ENCODE results near the gene RNASEH2B.

The RNASEH2B gene

GRCh38 chr13:50909605-50910484 is at the start of gene RNASEH2B:
RNASEH2B (plus strand) TSS chr13:50909791; CDS start chr13:50910077, 286 bp downstream.
- Histone ChIP-seq H3K9ac (ENCODE audit: low read length) (peak within 1 kb of the TSS; percentile 95), H3K4me1 (ENCODE audit: control insufficient read depth, insufficient read depth, low read length) (peaks cover 22% of the 10 kb centered on the region), H3K27me3 (replicated peaks; ENCODE audit: control insufficient read depth, insufficient read depth, low read length) (no peaks in the 10 kb centered on the region), H3K4me3 (ENCODE audit: low read length) (peak within 1 kb of the TSS; percentile 92), H3K36me3 (ENCODE audit: control insufficient read depth, insufficient read depth, low read length, severe bottlenecking) (no peaks in the 10 kb centered on the region), H3K9me3 (ENCODE audit: control insufficient read depth, low read length) (no peaks in the 10 kb centered on the region)
- DNase-seq (ENCODE audit: low read depth) = peak; percentile 81

DNA sequence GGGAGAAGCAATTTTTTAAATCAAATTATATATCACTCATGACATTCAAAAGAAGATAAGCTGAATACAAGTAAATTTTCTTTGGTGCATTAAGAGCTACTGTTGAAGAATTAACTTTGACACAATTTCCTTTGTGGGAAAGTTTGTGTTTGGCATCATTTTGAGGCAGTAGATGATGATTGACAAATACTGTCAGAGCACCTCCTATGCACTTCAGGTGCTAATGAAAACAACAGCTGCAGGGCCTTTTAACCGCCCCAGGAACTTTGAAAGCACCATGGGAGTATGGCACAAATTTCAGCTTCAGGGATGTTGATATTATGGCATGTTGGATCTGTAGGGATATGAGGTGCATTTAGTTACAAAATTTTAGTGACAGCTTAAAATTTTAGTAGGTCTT is 45.1 kb upstream of the RNASEH2B start:
- H3K4me3 ChIP-seq (ENCODE audit: low read length) = no peak overlapping the region

DNA sequence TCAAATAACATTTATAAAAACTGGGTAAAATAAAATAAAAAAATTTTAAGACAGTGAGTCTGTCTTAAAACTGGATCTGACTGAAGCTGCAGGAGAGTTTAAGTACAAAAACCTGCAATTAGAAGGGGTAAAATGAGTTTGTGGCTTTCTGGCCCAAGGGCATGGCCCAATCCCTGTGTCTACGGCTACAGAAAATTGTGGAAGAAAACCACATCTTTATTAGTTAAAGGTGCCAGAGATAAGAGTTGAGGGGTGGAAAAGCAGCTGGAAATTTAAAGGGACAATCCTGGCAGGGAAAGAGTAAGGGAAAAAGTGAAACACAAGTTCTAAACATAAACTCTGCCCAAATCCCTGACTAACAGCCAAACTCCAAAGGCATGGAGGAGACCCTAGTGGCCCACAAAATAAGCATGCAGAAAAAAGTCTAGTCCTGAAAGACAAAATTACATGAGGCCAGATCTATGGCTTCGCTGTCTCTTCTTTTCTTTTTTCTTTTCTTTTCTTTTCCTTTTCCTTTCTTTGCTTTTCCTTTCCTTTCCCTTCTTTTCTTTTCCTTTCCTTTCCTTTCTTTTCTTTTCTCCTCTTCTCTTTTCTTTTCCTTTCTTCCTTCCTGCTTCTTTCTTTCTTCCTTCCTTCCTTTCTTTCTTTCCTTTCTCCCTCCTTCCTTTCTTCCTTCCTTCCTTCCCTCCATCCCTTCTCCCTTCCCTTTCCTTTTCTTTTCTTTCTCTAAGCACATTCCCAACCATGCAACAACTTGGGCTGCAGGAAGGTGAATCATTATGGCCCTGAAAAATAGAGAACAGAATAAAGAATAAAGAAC is 42.6 kb upstream of the RNASEH2B start:
- H3K36me3 ChIP-seq (ENCODE audit: control insufficient read depth, insufficient read depth, low read length, severe bottlenecking) = no peaks in the 10 kb centered on the region
- no peaks in the 10 kb centered on the region for H3K27me3 ChIP-seq (replicated peaks; ENCODE audit: control insufficient read depth, insufficient read depth, low read length)
- DNase-seq (ENCODE audit: low read depth) = no peak
- no peaks in the 10 kb centered on the region for H3K4me1 ChIP-seq (ENCODE audit: control insufficient read depth, insufficient read depth, low read length)
- H3K9ac ChIP-seq (ENCODE audit: low read length) = no peak overlapping the region
- H3K9me3 ChIP-seq (ENCODE audit: control insufficient read depth, low read length) = peaks cover 7% of the 10 kb centered on the region
- no peak overlapping the region for H3K4me3 ChIP-seq (ENCODE audit: low read length)

More for the DNA sequence above, 45.1 kb upstream of the RNASEH2B start:
- H3K27me3 ChIP-seq (replicated peaks; ENCODE audit: control insufficient read depth, insufficient read depth, low read length) = no peaks in the 10 kb centered on the region
- H3K4me1 ChIP-seq (ENCODE audit: control insufficient read depth, insufficient read depth, low read length) = no peaks in the 10 kb centered on the region
- H3K9ac ChIP-seq (ENCODE audit: low read length) = no peak overlapping the region
- no peaks in the 10 kb centered on the region for H3K36me3 ChIP-seq (ENCODE audit: control insufficient read depth, insufficient read depth, low read length, severe bottlenecking)
- H3K9me3 ChIP-seq (ENCODE audit: control insufficient read depth, low read length) = peaks cover 14% of the 10 kb centered on the region
- no peak for DNase-seq (ENCODE audit: low read depth)

DNA sequence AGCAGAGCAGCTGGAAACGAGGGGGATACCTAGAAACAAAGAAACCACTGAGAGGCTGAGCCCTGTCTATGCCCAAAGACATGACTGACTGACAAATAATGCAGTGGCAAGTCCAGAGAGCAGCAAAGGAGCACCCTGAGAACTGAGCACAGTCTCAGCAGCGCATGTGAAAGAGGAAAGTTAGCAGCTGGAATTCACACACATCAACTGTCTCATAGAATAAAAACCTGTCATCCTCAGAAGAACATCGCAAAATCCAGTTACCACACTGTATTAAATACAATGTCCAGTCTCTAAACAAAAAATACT is 42.0 kb upstream of the RNASEH2B start:
- Histone ChIP-seq H3K9ac (ENCODE audit: low read length) (no peak overlapping the region), H3K27me3 (replicated peaks; ENCODE audit: control insufficient read depth, insufficient read depth, low read length) (no peaks in the 10 kb centered on the region), H3K36me3 (ENCODE audit: control insufficient read depth, insufficient read depth, low read length, severe bottlenecking) (no peaks in the 10 kb centered on the region), H3K9me3 (ENCODE audit: control insufficient read depth, low read length) (peaks cover 2% of the 10 kb centered on the region), H3K4me1 (ENCODE audit: control insufficient read depth, insufficient read depth, low read length) (no peaks in the 10 kb centered on the region), H3K4me3 (ENCODE audit: low read length) (no peak overlapping the region)
- no peak for DNase-seq (ENCODE audit: low read depth)

DNA sequence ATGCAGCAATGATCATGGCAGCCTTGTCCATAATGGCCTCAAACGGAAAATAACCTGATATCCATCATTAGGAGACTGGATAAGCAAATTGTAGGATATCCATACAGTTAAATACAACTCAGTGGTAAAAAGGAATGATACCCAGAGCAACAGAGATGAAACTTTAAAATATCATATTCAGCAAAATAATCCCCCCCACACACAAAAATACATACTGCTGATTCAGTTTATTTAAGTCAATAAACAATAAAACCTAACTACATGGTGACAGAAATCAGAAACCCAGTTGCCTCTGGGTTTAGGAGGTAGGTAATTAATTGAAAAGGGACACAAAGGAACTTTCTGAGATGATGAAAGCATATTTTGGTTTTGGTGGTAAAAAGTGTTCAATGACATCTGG is 38.2 kb upstream of the RNASEH2B start:
- H3K4me3 ChIP-seq (ENCODE audit: low read length) = no peak overlapping the region
- no peaks in the 10 kb centered on the region for H3K36me3 ChIP-seq (ENCODE audit: control insufficient read depth, insufficient read depth, low read length, severe bottlenecking)
- no peaks in the 10 kb centered on the region for H3K27me3 ChIP-seq (replicated peaks; ENCODE audit: control insufficient read depth, insufficient read depth, low read length)
- no peak overlapping the region for H3K9ac ChIP-seq (ENCODE audit: low read length)
- DNase-seq (ENCODE audit: low read depth) = no peak
- H3K9me3 ChIP-seq (ENCODE audit: control insufficient read depth, low read length) = no peaks in the 10 kb centered on the region
- H3K4me1 ChIP-seq (ENCODE audit: control insufficient read depth, insufficient read depth, low read length) = no peaks in the 10 kb centered on the region

DNA sequence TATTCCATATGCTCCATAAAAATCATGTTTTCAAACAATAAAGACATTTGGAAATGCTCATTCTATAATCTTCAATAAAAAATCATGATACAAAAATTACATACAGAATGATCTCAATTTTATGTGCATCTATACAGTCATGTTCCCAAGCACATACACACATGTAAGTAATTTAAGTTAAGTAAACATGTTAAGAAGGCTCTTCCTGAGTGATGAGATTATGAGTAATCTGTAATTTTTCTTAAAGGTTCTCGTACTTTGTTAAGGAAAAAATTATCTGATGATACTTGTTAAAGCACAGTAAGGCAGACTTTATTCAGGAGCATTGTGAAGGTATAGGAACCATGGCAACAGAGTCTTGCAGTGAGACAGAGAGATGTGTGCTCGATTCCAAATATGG is 36.1 kb upstream of the RNASEH2B start:
- Histone ChIP-seq H3K9ac (ENCODE audit: low read length) (no peak overlapping the region), H3K4me3 (ENCODE audit: low read length) (no peak overlapping the region), H3K27me3 (replicated peaks; ENCODE audit: control insufficient read depth, insufficient read depth, low read length) (no peaks in the 10 kb centered on the region), H3K36me3 (ENCODE audit: control insufficient read depth, insufficient read depth, low read length, severe bottlenecking) (no peaks in the 10 kb centered on the region), H3K4me1 (ENCODE audit: control insufficient read depth, insufficient read depth, low read length) (no peaks in the 10 kb centered on the region), H3K9me3 (ENCODE audit: control insufficient read depth, low read length) (no peaks in the 10 kb centered on the region)
- DNase-seq (ENCODE audit: low read depth) = peak; percentile 7

DNA sequence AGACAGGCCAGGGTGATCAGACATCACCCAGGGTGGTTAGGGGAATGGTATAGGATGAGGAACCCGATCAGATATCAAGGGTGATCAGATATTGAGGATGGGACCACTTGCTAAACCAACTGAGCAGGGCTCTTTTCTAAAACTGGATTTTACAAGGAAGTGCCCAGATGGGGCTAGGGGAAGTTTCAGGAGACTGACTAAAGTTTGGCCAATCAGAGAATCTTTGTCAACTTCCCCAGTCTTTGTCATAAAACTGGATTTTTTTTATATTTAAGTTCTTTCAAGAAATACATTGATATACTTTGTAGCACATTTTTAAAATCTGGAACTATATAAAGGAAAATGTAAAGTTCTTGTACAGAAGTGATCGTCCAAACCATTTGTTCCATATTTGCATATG is 35.6 kb upstream of the RNASEH2B start:
- H3K4me3 ChIP-seq (ENCODE audit: low read length) = no peak overlapping the region
- H3K9me3 ChIP-seq (ENCODE audit: control insufficient read depth, low read length) = no peaks in the 10 kb centered on the region
- H3K9ac ChIP-seq (ENCODE audit: low read length) = no peak overlapping the region
- no peaks in the 10 kb centered on the region for H3K36me3 ChIP-seq (ENCODE audit: control insufficient read depth, insufficient read depth, low read length, severe bottlenecking)
- no peaks in the 10 kb centered on the region for H3K27me3 ChIP-seq (replicated peaks; ENCODE audit: control insufficient read depth, insufficient read depth, low read length)
- no peak for DNase-seq (ENCODE audit: low read depth)
- H3K4me1 ChIP-seq (ENCODE audit: control insufficient read depth, insufficient read depth, low read length) = no peaks in the 10 kb centered on the region

- H3K9ac ChIP-seq (ENCODE audit: low read length) = no peak overlapping the region
- DNase-seq (ENCODE audit: low read depth) = no peak
- H3K4me1 ChIP-seq (ENCODE audit: control insufficient read depth, insufficient read depth, low read length) = no peaks in the 10 kb centered on the region
- H3K27me3 ChIP-seq (replicated peaks; ENCODE audit: control insufficient read depth, insufficient read depth, low read length) = no peaks in the 10 kb centered on the region
- no peak overlapping the region for H3K4me3 ChIP-seq (ENCODE audit: low read length)
- H3K36me3 ChIP-seq (ENCODE audit: control insufficient read depth, insufficient read depth, low read length, severe bottlenecking) = no peaks in the 10 kb centered on the region
- H3K9me3 ChIP-seq (ENCODE audit: control insufficient read depth, low read length) = peaks cover 5% of the 10 kb centered on the region
Measured at GRCh38 chr13:50882816-50883435, 26.7 kb upstream of the RNASEH2B start.

- Histone ChIP-seq H3K27me3 (replicated peaks; ENCODE audit: control insufficient read depth, insufficient read depth, low read length) (no peaks in the 10 kb centered on the region), H3K36me3 (ENCODE audit: control insufficient read depth, insufficient read depth, low read length, severe bottlenecking) (no peaks in the 10 kb centered on the region), H3K9ac (ENCODE audit: low read length) (no peak overlapping the region), H3K9me3 (ENCODE audit: control insufficient read depth, low read length) (peaks cover 5% of the 10 kb centered on the region), H3K4me3 (ENCODE audit: low read length) (no peak overlapping the region), H3K4me1 (ENCODE audit: control insufficient read depth, insufficient read depth, low read length) (no peaks in the 10 kb centered on the region)
- no peak for DNase-seq (ENCODE audit: low read depth)
Measured at GRCh38 chr13:50883728-50884127, 25.9 kb upstream of the RNASEH2B start.

GRCh38 chr13:50884265-50884664 is 25.3 kb upstream of the RNASEH2B start:
- Histone ChIP-seq H3K9ac (ENCODE audit: low read length) (no peak overlapping the region), H3K27me3 (replicated peaks; ENCODE audit: control insufficient read depth, insufficient read depth, low read length) (no peaks in the 10 kb centered on the region), H3K4me3 (ENCODE audit: low read length) (no peak overlapping the region), H3K4me1 (ENCODE audit: control insufficient read depth, insufficient read depth, low read length) (no peaks in the 10 kb centered on the region), H3K36me3 (ENCODE audit: control insufficient read depth, insufficient read depth, low read length, severe bottlenecking) (no peaks in the 10 kb centered on the region), H3K9me3 (ENCODE audit: control insufficient read depth, low read length) (peaks cover 5% of the 10 kb centered on the region)
- no peak for DNase-seq (ENCODE audit: low read depth)

GRCh38 chr13:50887151-50887550 is 22.4 kb upstream of the RNASEH2B start:
- Histone ChIP-seq H3K9me3 (ENCODE audit: control insufficient read depth, low read length) (peaks cover 5% of the 10 kb centered on the region), H3K4me1 (ENCODE audit: control insufficient read depth, insufficient read depth, low read length) (no peaks in the 10 kb centered on the region)
- DNase-seq (ENCODE audit: low read depth) = no peak

More at GRCh38 chr13:50887151-50887550, 22.4 kb upstream of the RNASEH2B start:
- no peak overlapping the region for H3K4me3 ChIP-seq (ENCODE audit: low read length)
- H3K9ac ChIP-seq (ENCODE audit: low read length) = no peak overlapping the region
- no peaks in the 10 kb centered on the region for H3K27me3 ChIP-seq (replicated peaks; ENCODE audit: control insufficient read depth, insufficient read depth, low read length)
- no peaks in the 10 kb centered on the region for H3K36me3 ChIP-seq (ENCODE audit: control insufficient read depth, insufficient read depth, low read length, severe bottlenecking)

Measured in adipocyte (in vitro differentiated cells).